Measurements from ENCODE around the gene RIPOR1.

The RIPOR1 gene

DNA sequence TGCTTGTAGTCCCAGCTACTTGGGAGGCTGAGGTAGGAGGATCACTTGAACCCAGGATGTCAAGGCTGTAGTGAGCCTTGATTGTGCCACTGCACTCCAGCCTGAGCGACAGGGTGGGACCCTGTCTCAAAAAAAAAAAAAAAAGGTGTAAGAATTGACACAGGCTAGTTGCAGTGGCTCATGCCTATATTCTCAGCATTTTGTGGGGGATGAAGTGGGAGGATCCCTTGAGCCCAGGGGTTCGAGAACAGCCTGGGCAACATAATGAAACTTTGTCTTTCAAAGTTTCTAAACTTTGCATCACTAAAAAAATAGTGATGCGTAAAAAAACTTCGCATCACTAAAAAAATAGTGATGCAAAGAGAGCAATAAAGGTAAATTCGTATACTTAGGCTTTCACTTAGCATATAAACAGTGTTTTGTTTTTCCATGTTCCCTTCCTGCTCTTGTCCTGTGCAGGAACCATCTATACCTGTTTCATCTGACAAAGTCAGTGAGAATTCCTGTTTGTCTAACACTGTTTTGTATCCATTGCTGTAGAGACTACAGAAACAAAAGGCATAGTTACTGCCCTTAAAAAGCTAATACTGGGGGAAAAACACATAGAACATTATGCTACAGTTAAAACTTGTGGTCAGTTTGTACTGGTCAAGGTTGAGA, 65.8 kb downstream of the RIPOR1 start:
- TF ChIP-seq, protein P1, sequence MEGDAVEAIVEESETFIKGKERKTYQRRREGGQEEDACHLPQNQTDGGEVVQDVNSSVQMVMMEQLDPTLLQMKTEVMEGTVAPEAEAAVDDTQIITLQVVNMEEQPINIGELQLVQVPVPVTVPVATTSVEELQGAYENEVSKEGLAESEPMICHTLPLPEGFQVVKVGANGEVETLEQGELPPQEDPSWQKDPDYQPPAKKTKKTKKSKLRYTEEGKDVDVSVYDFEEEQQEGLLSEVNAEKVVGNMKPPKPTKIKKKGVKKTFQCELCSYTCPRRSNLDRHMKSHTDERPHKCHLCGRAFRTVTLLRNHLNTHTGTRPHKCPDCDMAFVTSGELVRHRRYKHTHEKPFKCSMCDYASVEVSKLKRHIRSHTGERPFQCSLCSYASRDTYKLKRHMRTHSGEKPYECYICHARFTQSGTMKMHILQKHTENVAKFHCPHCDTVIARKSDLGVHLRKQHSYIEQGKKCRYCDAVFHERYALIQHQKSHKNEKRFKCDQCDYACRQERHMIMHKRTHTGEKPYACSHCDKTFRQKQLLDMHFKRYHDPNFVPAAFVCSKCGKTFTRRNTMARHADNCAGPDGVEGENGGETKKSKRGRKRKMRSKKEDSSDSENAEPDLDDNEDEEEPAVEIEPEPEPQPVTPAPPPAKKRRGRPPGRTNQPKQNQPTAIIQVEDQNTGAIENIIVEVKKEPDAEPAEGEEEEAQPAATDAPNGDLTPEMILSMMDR (IDR thresholded peaks at IDR 0.05; ENCODE audit: borderline replicate concordance, insufficient read depth, low read depth, low read length): no peak

DNA sequence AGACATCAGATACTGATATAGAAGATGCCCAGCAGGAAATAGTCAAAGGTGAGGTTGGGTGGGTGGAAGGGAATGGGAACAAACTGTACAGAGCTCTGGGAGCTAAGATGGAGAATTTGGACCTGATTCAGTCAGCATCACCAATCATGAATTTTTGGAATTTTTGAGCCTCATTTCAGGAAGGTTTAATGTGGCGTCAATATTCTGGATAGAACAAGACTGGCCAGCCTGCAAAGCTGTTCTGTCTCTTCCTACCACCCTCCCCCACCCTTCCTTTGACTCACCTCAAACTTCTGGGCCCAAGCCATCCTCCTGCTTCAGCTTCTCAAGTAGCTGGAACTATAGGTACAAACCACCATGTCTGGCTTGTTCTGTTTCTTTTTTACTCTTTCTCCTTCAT, 66.3 kb downstream of the RIPOR1 start:
- TF ChIP-seq, protein P1 (IDR thresholded peaks at IDR 0.05; ENCODE audit: borderline replicate concordance, insufficient read depth, low read depth, low read length): no peak
- no peak overlapping the region for H3K4me3 ChIP-seq (ENCODE audit: low read depth, low read length)

More for the DNA sequence above, 65.8 kb downstream of the RIPOR1 start:
- H3K4me3 ChIP-seq (ENCODE audit: low read depth, low read length): no peak overlapping the region

Data from GM12875 (cell line).